Chondrocyte (in vitro differentiated cells): ENCODE measurements around the gene SUGCT. TPM values are rescaled to one million over a fixed set of nuclear protein-coding genes. Genes with fewer than 3 reads are reported as not detected.

Experiments used
- DNase-seq: peaks from one replicate; pipeline ENCODE4 v3.0.0; 2021; ENCODE audit warnings: mixed read lengths, low spot score
- H3K27ac Mint-ChIP-seq: one replicate; pipeline ENCODE4 v1.8.0; 2021; ENCODE audit warnings: mild to moderate bottlenecking, moderate library complexity, mixed read lengths; ENCODE audit not compliant: unreplicated experiment
- H3K27me3 Mint-ChIP-seq: 2 replicates; pipeline ENCODE4 v1.8.0; 2021; ENCODE audit warnings: low read depth, mixed read lengths
- H3K36me3 Mint-ChIP-seq: 2 replicates; pipeline ENCODE4 v1.8.0; 2021; ENCODE audit warnings: low read depth, mixed read lengths
- H3K4me1 Mint-ChIP-seq: 2 replicates; pipeline ENCODE4 v1.8.0; 2021; ENCODE audit warnings: low read depth, mild to moderate bottlenecking, mixed read lengths
- H3K4me3 Mint-ChIP-seq: one replicate; pipeline ENCODE4 v1.8.0; 2021; ENCODE audit warnings: mild to moderate bottlenecking, moderate library complexity, mixed read lengths; ENCODE audit not compliant: unreplicated experiment
- H3K9me3 Mint-ChIP-seq: 2 replicates; pipeline ENCODE4 v1.8.0; 2021; ENCODE audit warnings: low read depth, mixed read lengths
- CTCF ChIP-seq: fragments of 200-600 bp; sonication (generic); IDR thresholded peaks from 2 replicates; pipeline ENCODE4 v1.5.0; 2021; ENCODE audit warnings: antibody characterized with exemption, mild to moderate bottlenecking, moderate library complexity
- total RNA-seq: library from RNA; stranded (reverse); gene quantifications from 3 replicates; pipeline ENCODE4 v1.2.1, GENCODE V29; 2021

SUGCT gene
- total RNA-seq, 1 donor from 2014 or later: 34.4 TPM

- no peak for TF ChIP-seq CTCF
- H3K36me3 Mint-ChIP-seq: no peaks in the 10 kb centered on the region
- peak overlapping the region; percentile 72 for H3K27ac Mint-ChIP-seq
- no peak for DNase-seq
- no peaks in the 10 kb centered on the region for H3K27me3 Mint-ChIP-seq
- H3K4me3 Mint-ChIP-seq: no peak overlapping the region
- H3K4me1 Mint-ChIP-seq: peaks cover 85% of the 10 kb centered on the region
- no peaks in the 10 kb centered on the region for H3K9me3 Mint-ChIP-seq
These were observed 169.2 kb downstream of the SUGCT start for GRCh38 chr7:40303996-40304395.

- DNase-seq: no peak
- peaks cover 81% of the 10 kb centered on the region for H3K4me1 Mint-ChIP-seq
- H3K36me3 Mint-ChIP-seq: no peaks in the 10 kb centered on the region
- no peak overlapping the region for H3K4me3 Mint-ChIP-seq
- H3K9me3 Mint-ChIP-seq: no peaks in the 10 kb centered on the region
- no peaks in the 10 kb centered on the region for H3K27me3 Mint-ChIP-seq
- no peak for TF ChIP-seq CTCF
- peak overlapping the region; percentile 87 for H3K27ac Mint-ChIP-seq
These were observed 170.4 kb downstream of the SUGCT start for GRCh38 chr7:40305229-40305628.

- TF ChIP-seq CTCF: no peak
- Mint-ChIP-seq H3K27ac (peak overlapping the region; percentile 87), H3K27me3 (no peaks in the 10 kb centered on the region), H3K4me3 (no peak overlapping the region), H3K9me3 (peaks cover under 1% of the 10 kb centered on the region), H3K36me3 (no peaks in the 10 kb centered on the region), H3K4me1 (peaks cover 81% of the 10 kb centered on the region)
- no peak for DNase-seq
These were observed 171.2 kb downstream of the SUGCT start for GRCh38 chr7:40306025-40306424.

- DNase-seq: no peak
- no peaks in the 10 kb centered on the region for H3K27me3 Mint-ChIP-seq
- H3K4me3 Mint-ChIP-seq: no peak overlapping the region
- no peaks in the 10 kb centered on the region for H3K36me3 Mint-ChIP-seq
- H3K27ac Mint-ChIP-seq: peak overlapping the region; percentile 74
- peaks cover 81% of the 10 kb centered on the region for H3K4me1 Mint-ChIP-seq
- peaks cover 6% of the 10 kb centered on the region for H3K9me3 Mint-ChIP-seq
- TF ChIP-seq CTCF: no peak
These were observed 171.8 kb downstream of the SUGCT start for GRCh38 chr7:40306596-40306995.

- Mint-ChIP-seq H3K27ac (peak overlapping the region; percentile 85), H3K27me3 (no peaks in the 10 kb centered on the region), H3K9me3 (peaks cover 8% of the 10 kb centered on the region), H3K4me3 (no peak overlapping the region), H3K36me3 (peaks cover 6% of the 10 kb centered on the region), H3K4me1 (peaks cover 72% of the 10 kb centered on the region)
- no peak for TF ChIP-seq CTCF
- DNase-seq: no peak
These were observed 175.5 kb downstream of the SUGCT start for GRCh38 chr7:40310258-40310657.
